HepG2 (cell line): ENCODE results near the gene MVP. TPM values are rescaled to one million over a fixed set of nuclear protein-coding genes. Genes with fewer than 3 reads are reported as not detected.

Source experiments
- ARNT2 ChIP-seq: sonication (generic); formaldehyde crosslinking; IDR thresholded peaks from 2 replicates; pipeline ENCODE4 v1.8.0; 2022; ENCODE audit warnings: mild to moderate bottlenecking, low read depth, missing genetic modification reagents, moderate library complexity
- BCL3 ChIP-seq: sonication (generic); formaldehyde crosslinking; IDR thresholded peaks from 2 replicates; pipeline ENCODE4 v1.5.1; 2020; ENCODE audit warnings: mild to moderate bottlenecking, missing genetic modification reagents, moderate library complexity
- KLF9 ChIP-seq: IDR thresholded peaks from 2 replicates; pipeline ENCODE4 v1.6.1; 2016; ENCODE audit warnings: low read depth
- MEIS1 ChIP-seq: sonication (generic); formaldehyde crosslinking; IDR thresholded peaks from 2 replicates; pipeline ENCODE4 v1.9.0; 2021; ENCODE audit warnings: mild to moderate bottlenecking, missing genetic modification reagents, moderate library complexity, borderline replicate concordance
- NFATC3 ChIP-seq: sonication (generic); formaldehyde crosslinking; IDR thresholded peaks from 2 replicates; pipeline ENCODE4 v1.5.1; 2020; ENCODE audit warnings: mild to moderate bottlenecking, missing genetic modification reagents
- NFE2L1 ChIP-seq: sonication (generic); formaldehyde crosslinking; IDR thresholded peaks from 2 replicates; pipeline ENCODE4 v1.4.0; 2020; ENCODE audit warnings: missing genetic modification reagents, mild to moderate bottlenecking, borderline replicate concordance
- PLRG1 ChIP-seq: fragments of 450-650 bp; conservative IDR thresholded peaks from 2 replicates; pipeline ENCODE4 v1.6.1; 2016
- POGK ChIP-seq: sonication (generic); formaldehyde crosslinking; conservative IDR thresholded peaks from 2 replicates; pipeline ENCODE4 v1.8.0; 2022; ENCODE audit warnings: mild to moderate bottlenecking, moderate library complexity, missing genetic modification reagents
- RAD21 ChIP-seq: fragments of 450-650 bp; formaldehyde crosslinking; IDR thresholded peaks from 2 replicates; pipeline ENCODE4 v1.5.0; 2020; ENCODE audit warnings: mild to moderate bottlenecking
- RBAK ChIP-seq: sonication (generic); formaldehyde crosslinking; IDR thresholded peaks from 2 replicates; pipeline ENCODE4 v1.5.1; 2020; ENCODE audit warnings: mild to moderate bottlenecking, missing genetic modification reagents
- SMAD3 ChIP-seq: sonication (generic); formaldehyde crosslinking; IDR thresholded peaks from 2 replicates; pipeline ENCODE4 v1.4.0; 2020; ENCODE audit warnings: missing genetic modification reagents
- TRIM22 ChIP-seq: fragments of 450-650 bp; IDR thresholded peaks from 2 replicates; pipeline ENCODE4 v1.6.1; 2017
- ZBTB37 ChIP-seq: sonication (generic); formaldehyde crosslinking; IDR thresholded peaks from 2 replicates; pipeline ENCODE4 v1.4.0; 2020; ENCODE audit warnings: mild to moderate bottlenecking, missing genetic modification reagents
- ZBTB7A ChIP-seq: sonication (generic); formaldehyde crosslinking; IDR thresholded peaks from 2 replicates; pipeline ENCODE4 v1.8.0; 2022; ENCODE audit warnings: mild to moderate bottlenecking, missing genetic modification reagents
- ZC3H4 ChIP-seq: sonication (generic); formaldehyde crosslinking; IDR thresholded peaks from 2 replicates; pipeline ENCODE4 v1.4.0; 2020; ENCODE audit warnings: missing genetic modification reagents, borderline replicate concordance
- ZFP36L2 ChIP-seq: sonication (generic); formaldehyde crosslinking; IDR thresholded peaks from 2 replicates; pipeline ENCODE4 v1.4.0; 2020; ENCODE audit warnings: missing genetic modification reagents
- ZFP91 ChIP-seq: sonication (generic); formaldehyde crosslinking; IDR thresholded peaks from 2 replicates; pipeline ENCODE4 v1.9.0; 2022; ENCODE audit warnings: missing genetic modification reagents, mild to moderate bottlenecking, borderline replicate concordance
- ZNF275 ChIP-seq: sonication (generic); formaldehyde crosslinking; IDR thresholded peaks from 2 replicates; pipeline ENCODE4 v1.8.0; 2022; ENCODE audit warnings: missing genetic modification reagents, mild to moderate bottlenecking, inconsistent platforms, borderline replicate concordance
- ZNF33B ChIP-seq: sonication (generic); formaldehyde crosslinking; IDR thresholded peaks from 2 replicates; pipeline ENCODE4 v1.5.1; 2020; ENCODE audit warnings: mild to moderate bottlenecking, missing genetic modification reagents
- ZNF570 ChIP-seq: sonication (generic); formaldehyde crosslinking; IDR thresholded peaks from 2 replicates; pipeline ENCODE4 v1.4.0; 2020; ENCODE audit warnings: mild to moderate bottlenecking, missing genetic modification reagents, borderline replicate concordance
- polyA plus RNA-seq, 8 experiments: library from polyadenylated mRNA; depleted of rRNA in 3 of 8; stranded (reverse) in 7 of 8; unstranded in 1 of 8; fragments of >200 nt; fragmentation: Illumina TruSeq in 4 of 8; extraction: Trizol in 4 of 8; gene quantifications; 2 replicates each; pipeline versions ENCODE4 v1.2.1 to v1.2.3, GENCODE V29; 2011 to 2016; ENCODE audit warnings: low read depth in 4 of 8, missing spikeins in 1 of 8, mixed read lengths in 1 of 8; ENCODE audit not compliant: insufficient read depth in 1 of 8
- total RNA-seq, 5 experiments: library from RNA; depleted of rRNA; stranded (reverse); fragments of >200 nt; fragmentation: Illumina TruSeq; extraction: Trizol; gene quantifications; 2 replicates each; pipeline ENCODE4 v1.2.3, GENCODE V29; 2016; ENCODE audit warnings: low read depth in 1 of 5

MVP gene
- total and polyA plus RNA-seq, 2 of the 13 experiments (the other 11 are each of a cell fraction or from before 2014, with no cell fraction given), result 22.9 to 43.5 TPM

- TF ChIP-seq ZBTB7A (peak; percentile 43; the same call in 1 of the 2 replicates), ZNF275 (no peak), BCL3 (CRISPR knock-in tag) (no peak), ZFP36L2 (no peak), RAD21 (CRISPR knock-in tag) (peak; percentile 98), SMAD3 (CRISPR knock-in tag) (0 out of 2 replicates have a peak, but pooled peaks have one; percentile 63), ZNF570 (CRISPR knock-in tag) (no peak), ARNT2 (0 out of 2 replicates have a peak, but pooled peaks have one; percentile 49), KLF9 (CRISPR knock-in tag) (no peak), NFE2L1 (no peak), MEIS1 (CRISPR knock-in tag) (no peak; the same call in 1 of the 2 replicates), ZFP91 (CRISPR knock-in tag) (peak; percentile 84), NFATC3 (CRISPR knock-in tag) (0 out of 2 replicates have a peak, but pooled peaks have one; percentile 27), TRIM22 (no peak), ZBTB37 (CRISPR knock-in tag) (no peak), RBAK (CRISPR knock-in tag) (no peak), ZNF33B (0 out of 2 replicates have a peak, but pooled peaks have one; percentile 63), POGK (CRISPR knock-in tag) (peak; percentile 77; the same call in 1 of the 2 replicates), PLRG1 (no peak), ZC3H4 (CRISPR knock-in tag) (no peak)
Measured at GRCh38 chr16:29848420-29849297, 28.4 kb downstream of the MVP start (continued).
